Activated CD8-positive, alpha-beta memory T cell treated with anti-CD3 and anti-CD28 coated beads for 36 hours (primary cell): ENCODE data around the gene PNPLA6. TPM values are rescaled to one million over a fixed set of nuclear protein-coding genes. Genes with fewer than 3 reads are reported as not detected.

Source experiments
- CTCF ChIA-PET: fragments of 350-600 bp; sonication (Branson Sonifier 250); formaldehyde crosslinking; loops from one replicate; lab custom pipeline; 2021; ENCODE audit warnings: antibody characterized with exemption; lab: Charles Lee
- POLR2A ChIA-PET: fragments of 350-600 bp; sonication (Branson Sonifier 250); formaldehyde crosslinking; loops from one replicate; lab custom pipeline; 2021; ENCODE audit warnings: antibody characterized with exemption; lab: Charles Lee
- total RNA-seq, 2 experiments: library from RNA; stranded (reverse); gene quantifications; one replicate each; pipeline ENCODE4 v1.2.3, GENCODE V29; 2021

PNPLA6 gene
- total RNA-seq, 2 experiments from 2014 or later, result 114 to 115 TPM

GRCh38 chr19:7605490-7606222 lies 70.1 kb downstream of the PNPLA6 start:
- ChIA-PET CTCF (interaction anchor here (0.8 kb wide), 1 partner anchor 264 kb away, joined by 3 read pairs; no protein-coding TSS in a partner anchor), POLR2A (interaction anchor here (0.6 kb wide), 1 partner anchor 24 kb away, joined by 4 read pairs; no protein-coding TSS in a partner anchor)

- ChIA-PET POLR2A (no interaction called here), CTCF (no interaction called here)
Measured at GRCh38 chr19:7606289-7606688, 70.8 kb downstream of the PNPLA6 start.

- ChIA-PET POLR2A (no interaction called here), CTCF (interaction anchor here (0.5 to 1.6 kb wide), 3 partner anchors 11 to 383 kb away, joined by 3 to 4 read pairs (median 4); no protein-coding TSS in a partner anchor)
Measured at GRCh38 chr19:7607212-7607873, 71.8 kb downstream of the PNPLA6 start.

GRCh38 chr19:7607874-7608560 lies 72.5 kb downstream of the PNPLA6 start:
- POLR2A ChIA-PET, result no interaction called here
- CTCF ChIA-PET, result interaction anchor here (0.5 to 1.6 kb wide), 4 partner anchors 11 to 491 kb away, joined by 3 to 4 read pairs (median 4); no protein-coding TSS in a partner anchor

DNA sequence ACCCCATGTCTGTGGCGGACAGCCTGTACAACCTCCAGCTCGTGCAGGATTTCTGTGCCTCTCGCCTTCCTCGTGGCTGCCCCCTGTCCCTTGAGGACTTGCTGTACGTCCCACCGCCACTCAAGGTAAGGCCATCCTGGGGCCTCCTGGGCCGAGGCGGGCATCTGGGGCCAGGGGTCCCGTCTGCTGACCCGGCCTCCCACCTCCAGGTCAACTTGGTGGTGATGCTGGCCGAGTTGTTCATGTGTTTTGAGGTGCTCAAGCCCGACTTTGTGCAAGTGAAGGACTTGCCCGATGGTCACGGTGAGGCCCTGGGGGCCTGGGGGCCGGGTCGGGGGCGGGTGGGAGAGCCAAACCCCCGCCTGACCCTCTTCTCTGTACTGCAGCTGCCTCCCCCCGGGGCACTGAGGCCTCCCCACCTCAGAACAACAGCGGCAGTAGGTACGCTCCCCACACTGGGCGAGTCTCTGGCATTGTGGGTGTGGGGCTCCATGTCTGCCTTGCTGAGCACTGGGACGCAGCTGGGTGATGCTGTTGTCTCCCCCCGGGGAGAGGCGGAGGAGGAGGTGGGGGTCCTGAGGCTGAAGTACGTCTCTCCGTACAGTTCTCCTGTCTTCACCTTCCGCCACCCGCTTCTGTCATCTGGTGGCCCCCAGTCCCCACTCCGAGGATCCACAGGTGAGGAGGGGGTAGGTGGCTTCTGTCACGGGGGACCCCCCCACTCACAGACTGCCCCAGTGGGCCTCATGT lies 75.1 kb downstream of the PNPLA6 start:
- ChIA-PET CTCF (no interaction called here), POLR2A (no interaction called here)

Other genes with a start within 250 kb of the PNPLA6 start
- 1 to 10 TPM in 1 of 2 experiments, under 1 TPM in 1; 0.99 to 2.0 TPM for gene INSR, start 241.3 kb upstream of the PNPLA6 start, total RNA-seq
- gene ARHGEF18, start 186.8 kb upstream of the PNPLA6 start, total RNA-seq, result 10 to 100 TPM; 42.6 to 44.3 TPM
- 1 to 10 TPM in 1 of 2 experiments, under 1 TPM in 1; 0.67 to 1.3 TPM for gene PEX11G, start 46.7 kb upstream of the PNPLA6 start, total RNA-seq
- gene ZNF358, start 19.6 kb upstream of the PNPLA6 start, total RNA-seq, result 1 to 10 TPM; 8.9 to 9.0 TPM
- 10 to 100 TPM; 17.7 to 18.8 TPM for gene MCOLN1, start 13.1 kb upstream of the PNPLA6 start, total RNA-seq
- under 1 TPM; 0.34 to 0.69 TPM for gene CAMSAP3, start 60.1 kb downstream of the PNPLA6 start, total RNA-seq
- gene XAB2, start 93.8 kb downstream of the PNPLA6 start, total RNA-seq, result 10 to 100 TPM; 42.3 to 44.8 TPM
- gene PET100, start 94.1 kb downstream of the PNPLA6 start, total RNA-seq, result 100 to 1,000 TPM in 1 of 2 experiments, 10 to 100 TPM in 1; 99.2 to 100 TPM
- not detected for gene PCP2, start 98.0 kb downstream of the PNPLA6 start, total RNA-seq
- gene STXBP2, start 101.4 kb downstream of the PNPLA6 start, total RNA-seq, result 10 to 100 TPM; 69.2 to 73.5 TPM
- not detected for gene RETN, start 133.3 kb downstream of the PNPLA6 start, total RNA-seq
- gene MCEMP1, start 141.4 kb downstream of the PNPLA6 start, total RNA-seq, result not detected
- gene TRAPPC5, start 145.1 kb downstream of the PNPLA6 start, total RNA-seq, result 10 to 100 TPM; 71.1 to 73.2 TPM
- gene FCER2, start 166.4 kb downstream of the PNPLA6 start, total RNA-seq, result 1 to 10 TPM; 1.8 to 2.5 TPM
- not detected for gene CLEC4G, start 196.4 kb downstream of the PNPLA6 start, total RNA-seq
- gene CD209, start 211.8 kb downstream of the PNPLA6 start, total RNA-seq, result not detected
- not detected for gene CLEC4M, start 227.5 kb downstream of the PNPLA6 start, total RNA-seq